Measurements from ENCODE around the gene SPAG16. TPM values are rescaled to one million over a fixed set of nuclear protein-coding genes. Genes with fewer than 3 reads are reported as not detected.

The SPAG16 gene
- total RNA-seq, 1 donor from 2014 or later = 14.4 TPM

GRCh38 chr2:214107726-214108125 lies 823.5 kb downstream of the SPAG16 start:
- Mint-ChIP-seq H3K27me3 (ENCODE audit: unreplicated experiment) (peaks cover 8% of the 10 kb centered on the region), H3K4me3 (ENCODE audit: unreplicated experiment) (no peak overlapping the region), H3K36me3 (ENCODE audit: low read depth, unreplicated experiment) (no peaks in the 10 kb centered on the region), H3K4me1 (ENCODE audit: unreplicated experiment) (peaks cover 22% of the 10 kb centered on the region), H3K9me3 (ENCODE audit: unreplicated experiment) (no peaks in the 10 kb centered on the region), H3K27ac (ENCODE audit: unreplicated experiment) (no peak overlapping the region)
- TF ChIP-seq, protein P1, sequence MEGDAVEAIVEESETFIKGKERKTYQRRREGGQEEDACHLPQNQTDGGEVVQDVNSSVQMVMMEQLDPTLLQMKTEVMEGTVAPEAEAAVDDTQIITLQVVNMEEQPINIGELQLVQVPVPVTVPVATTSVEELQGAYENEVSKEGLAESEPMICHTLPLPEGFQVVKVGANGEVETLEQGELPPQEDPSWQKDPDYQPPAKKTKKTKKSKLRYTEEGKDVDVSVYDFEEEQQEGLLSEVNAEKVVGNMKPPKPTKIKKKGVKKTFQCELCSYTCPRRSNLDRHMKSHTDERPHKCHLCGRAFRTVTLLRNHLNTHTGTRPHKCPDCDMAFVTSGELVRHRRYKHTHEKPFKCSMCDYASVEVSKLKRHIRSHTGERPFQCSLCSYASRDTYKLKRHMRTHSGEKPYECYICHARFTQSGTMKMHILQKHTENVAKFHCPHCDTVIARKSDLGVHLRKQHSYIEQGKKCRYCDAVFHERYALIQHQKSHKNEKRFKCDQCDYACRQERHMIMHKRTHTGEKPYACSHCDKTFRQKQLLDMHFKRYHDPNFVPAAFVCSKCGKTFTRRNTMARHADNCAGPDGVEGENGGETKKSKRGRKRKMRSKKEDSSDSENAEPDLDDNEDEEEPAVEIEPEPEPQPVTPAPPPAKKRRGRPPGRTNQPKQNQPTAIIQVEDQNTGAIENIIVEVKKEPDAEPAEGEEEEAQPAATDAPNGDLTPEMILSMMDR (IDR thresholded peaks at IDR 0.05; ENCODE audit: unreplicated experiment) = no peak
- DNase-seq (ENCODE audit: low spot score) = no peak

DNA sequence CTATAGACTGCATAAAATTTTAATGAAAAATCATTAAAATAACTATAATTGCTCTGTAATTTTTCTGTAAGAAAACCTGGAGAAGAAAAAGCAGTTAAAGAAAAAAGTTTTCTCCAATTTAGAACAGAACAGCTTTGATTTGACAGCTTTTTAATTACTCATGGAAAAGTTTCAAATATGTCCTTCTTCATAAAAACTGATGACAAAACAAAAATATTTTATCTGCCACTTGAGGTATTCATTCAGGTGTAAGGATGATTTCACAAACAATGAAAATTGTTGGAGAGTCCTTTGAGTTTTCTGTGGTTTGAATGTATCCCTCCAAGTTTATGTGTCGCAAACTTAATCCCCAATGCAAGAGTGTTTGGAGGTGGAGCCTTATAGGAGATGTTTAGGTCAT lies 824.3 kb downstream of the SPAG16 start:
- H3K4me3 Mint-ChIP-seq (ENCODE audit: unreplicated experiment) = no peak overlapping the region
- DNase-seq (ENCODE audit: low spot score) = no peak
- no peak overlapping the region for H3K27ac Mint-ChIP-seq (ENCODE audit: unreplicated experiment)
- peaks cover 15% of the 10 kb centered on the region for H3K4me1 Mint-ChIP-seq (ENCODE audit: unreplicated experiment)
- peaks cover 8% of the 10 kb centered on the region for H3K27me3 Mint-ChIP-seq (ENCODE audit: unreplicated experiment)
- no peaks in the 10 kb centered on the region for H3K9me3 Mint-ChIP-seq (ENCODE audit: unreplicated experiment)
- H3K36me3 Mint-ChIP-seq (ENCODE audit: low read depth, unreplicated experiment) = no peaks in the 10 kb centered on the region
- TF ChIP-seq, protein P1 (IDR thresholded peaks at IDR 0.05; ENCODE audit: unreplicated experiment) = no peak

DNA sequence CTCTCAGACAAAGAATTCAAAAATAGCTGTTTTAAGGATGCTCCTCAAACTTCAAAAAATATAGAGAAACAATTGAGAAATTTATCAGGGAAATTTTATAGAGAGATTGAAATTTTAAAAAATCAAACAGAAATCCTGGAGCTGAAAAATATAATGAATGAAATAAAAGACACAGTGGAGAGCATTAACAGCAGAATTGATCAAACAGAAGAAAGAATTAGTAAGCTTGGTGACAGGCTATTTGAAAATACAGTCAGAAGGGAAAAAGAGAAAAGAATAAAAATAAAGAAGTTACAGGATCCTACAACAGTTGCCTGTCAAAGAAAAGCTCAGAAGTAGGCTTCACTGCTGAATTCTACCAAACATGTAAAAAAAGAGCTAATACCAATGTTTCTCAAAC lies 832.8 kb downstream of the SPAG16 start:
- H3K36me3 Mint-ChIP-seq (ENCODE audit: low read depth, unreplicated experiment) = peaks cover 4% of the 10 kb centered on the region
- H3K27me3 Mint-ChIP-seq (ENCODE audit: unreplicated experiment) = no peaks in the 10 kb centered on the region
- H3K9me3 Mint-ChIP-seq (ENCODE audit: unreplicated experiment) = no peaks in the 10 kb centered on the region
- H3K4me3 Mint-ChIP-seq (ENCODE audit: unreplicated experiment) = no peak overlapping the region
- H3K4me1 Mint-ChIP-seq (ENCODE audit: unreplicated experiment) = no peaks in the 10 kb centered on the region
- TF ChIP-seq, protein P1 (IDR thresholded peaks at IDR 0.05; ENCODE audit: unreplicated experiment) = no peak
- H3K27ac Mint-ChIP-seq (ENCODE audit: unreplicated experiment) = no peak overlapping the region
- no peak for DNase-seq (ENCODE audit: low spot score)

GRCh38 chr2:214126135-214126534 lies 841.9 kb downstream of the SPAG16 start:
- Mint-ChIP-seq H3K36me3 (ENCODE audit: low read depth, unreplicated experiment) (no peaks in the 10 kb centered on the region), H3K27me3 (ENCODE audit: unreplicated experiment) (no peaks in the 10 kb centered on the region), H3K9me3 (ENCODE audit: unreplicated experiment) (no peaks in the 10 kb centered on the region), H3K4me3 (ENCODE audit: unreplicated experiment) (no peak overlapping the region), H3K27ac (ENCODE audit: unreplicated experiment) (no peak overlapping the region), H3K4me1 (ENCODE audit: unreplicated experiment) (no peaks in the 10 kb centered on the region)
- no peak for DNase-seq (ENCODE audit: low spot score)
- TF ChIP-seq, protein P1 (IDR thresholded peaks at IDR 0.05; ENCODE audit: unreplicated experiment) = no peak

GRCh38 chr2:214127170-214127569 lies 842.9 kb downstream of the SPAG16 start:
- TF ChIP-seq, protein P1 (IDR thresholded peaks at IDR 0.05; ENCODE audit: unreplicated experiment) = no peak
- Mint-ChIP-seq H3K27ac (ENCODE audit: unreplicated experiment) (no peak overlapping the region), H3K4me3 (ENCODE audit: unreplicated experiment) (no peak overlapping the region), H3K9me3 (ENCODE audit: unreplicated experiment) (no peaks in the 10 kb centered on the region), H3K27me3 (ENCODE audit: unreplicated experiment) (no peaks in the 10 kb centered on the region), H3K36me3 (ENCODE audit: low read depth, unreplicated experiment) (no peaks in the 10 kb centered on the region), H3K4me1 (ENCODE audit: unreplicated experiment) (no peaks in the 10 kb centered on the region)
- DNase-seq (ENCODE audit: low spot score) = no peak

Data from endothelial cell (in vitro differentiated cells).